ENCODE measurements around the gene SPTA1.

DNA sequence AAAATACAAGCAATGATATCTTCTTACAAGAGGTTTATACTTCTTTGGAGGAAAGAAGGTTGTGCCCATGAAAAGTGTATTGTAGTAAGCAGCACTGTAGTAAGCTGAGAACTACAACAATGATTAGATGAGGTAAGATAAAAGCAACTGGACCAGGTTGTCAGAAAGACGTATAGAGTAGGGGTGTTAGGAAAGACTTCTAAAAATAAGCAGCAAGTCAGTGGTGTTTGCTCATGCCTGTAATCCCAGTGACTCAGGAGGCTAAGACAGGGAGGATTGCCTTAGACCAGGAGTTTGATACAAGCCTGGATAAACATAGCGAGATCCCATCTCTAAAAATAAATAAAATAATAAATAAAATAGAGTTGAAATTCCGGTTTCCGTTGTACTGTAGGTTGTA is 102.6 kb downstream of the SPTA1 start:
- TF ChIP-seq, protein P1, sequence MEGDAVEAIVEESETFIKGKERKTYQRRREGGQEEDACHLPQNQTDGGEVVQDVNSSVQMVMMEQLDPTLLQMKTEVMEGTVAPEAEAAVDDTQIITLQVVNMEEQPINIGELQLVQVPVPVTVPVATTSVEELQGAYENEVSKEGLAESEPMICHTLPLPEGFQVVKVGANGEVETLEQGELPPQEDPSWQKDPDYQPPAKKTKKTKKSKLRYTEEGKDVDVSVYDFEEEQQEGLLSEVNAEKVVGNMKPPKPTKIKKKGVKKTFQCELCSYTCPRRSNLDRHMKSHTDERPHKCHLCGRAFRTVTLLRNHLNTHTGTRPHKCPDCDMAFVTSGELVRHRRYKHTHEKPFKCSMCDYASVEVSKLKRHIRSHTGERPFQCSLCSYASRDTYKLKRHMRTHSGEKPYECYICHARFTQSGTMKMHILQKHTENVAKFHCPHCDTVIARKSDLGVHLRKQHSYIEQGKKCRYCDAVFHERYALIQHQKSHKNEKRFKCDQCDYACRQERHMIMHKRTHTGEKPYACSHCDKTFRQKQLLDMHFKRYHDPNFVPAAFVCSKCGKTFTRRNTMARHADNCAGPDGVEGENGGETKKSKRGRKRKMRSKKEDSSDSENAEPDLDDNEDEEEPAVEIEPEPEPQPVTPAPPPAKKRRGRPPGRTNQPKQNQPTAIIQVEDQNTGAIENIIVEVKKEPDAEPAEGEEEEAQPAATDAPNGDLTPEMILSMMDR (conservative IDR thresholded peaks at IDR 0.05; ENCODE audit: low read length) = no peak
- no peak for TF ChIP-seq EZH2phosphoT487 (IDR thresholded peaks at IDR 0.05; ENCODE audit: borderline replicate concordance, low read depth, low read length)

Measured in OCI-LY7 (cell line).